Measurements from ENCODE around the gene ABCB4.

Gene ABCB4

DNA sequence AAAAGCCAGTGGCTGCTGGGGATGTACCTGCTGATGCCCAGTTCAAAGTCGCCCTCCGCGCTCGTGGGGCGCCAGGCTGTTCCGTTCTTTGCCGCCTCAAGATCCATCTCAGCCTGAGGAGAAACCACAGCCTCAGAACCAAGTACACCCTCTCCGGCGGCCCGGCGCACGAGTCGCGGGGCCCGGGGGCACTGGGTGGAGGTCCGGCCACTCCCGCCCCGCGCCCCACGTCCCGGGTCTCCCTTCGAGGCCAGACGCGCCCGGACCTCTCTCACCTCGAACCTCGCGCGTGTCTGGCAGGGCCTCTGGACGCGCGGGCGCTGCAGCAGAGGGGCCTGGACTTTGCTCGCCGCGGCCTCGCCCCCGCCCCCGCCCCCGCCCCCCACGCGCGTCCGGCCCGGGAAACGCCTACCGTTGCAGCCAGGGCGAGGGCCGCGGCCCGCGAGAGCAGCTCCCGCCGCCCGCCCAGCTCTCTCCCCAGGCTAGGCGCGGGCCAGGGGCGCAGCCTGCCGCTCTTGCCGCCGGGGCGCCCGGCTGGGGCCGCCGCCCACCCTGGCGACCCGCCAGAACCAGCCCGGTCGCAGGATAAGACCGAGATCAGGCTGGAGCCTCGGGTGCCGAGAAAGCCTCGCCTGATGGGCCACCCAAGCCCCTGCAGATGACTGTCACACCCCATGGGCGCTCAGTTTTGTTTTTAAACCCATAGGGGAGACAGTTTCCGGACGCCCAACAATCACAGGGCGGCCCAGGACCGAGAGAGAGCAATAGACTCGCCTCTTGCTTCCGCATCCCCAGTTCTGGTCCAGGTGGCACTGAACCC lies at the start of gene ABCB4:
Gene ABCB4 (minus strand): TSS at position 322 of the 820 bp plus-strand sequence. CDS start 215 bp downstream, at position 107.
- Histone ChIP-seq H3K9me3 (no peaks in the 10 kb centered on the region), H3K27me3 (peaks cover 79% of the 10 kb centered on the region), H3K4me1 (ENCODE audit: control insufficient read depth in 1 of 2, insufficient read depth in 1 of 2, low read depth in 1 of 2, low read length in 1 of 2) (peaks cover 3 to 16% of the 10 kb centered on the region in 2 experiments), H3K4me3 (ENCODE audit: low read depth in 1 of 2, low read length in 1 of 2) (peak within 1 kb of the TSS in 1 of 2 experiments; percentile 19), H3K27ac (no peak within 1 kb of the TSS), H3K36me3 (no peaks in the 10 kb centered on the region)
- TF ChIP-seq, protein P1, sequence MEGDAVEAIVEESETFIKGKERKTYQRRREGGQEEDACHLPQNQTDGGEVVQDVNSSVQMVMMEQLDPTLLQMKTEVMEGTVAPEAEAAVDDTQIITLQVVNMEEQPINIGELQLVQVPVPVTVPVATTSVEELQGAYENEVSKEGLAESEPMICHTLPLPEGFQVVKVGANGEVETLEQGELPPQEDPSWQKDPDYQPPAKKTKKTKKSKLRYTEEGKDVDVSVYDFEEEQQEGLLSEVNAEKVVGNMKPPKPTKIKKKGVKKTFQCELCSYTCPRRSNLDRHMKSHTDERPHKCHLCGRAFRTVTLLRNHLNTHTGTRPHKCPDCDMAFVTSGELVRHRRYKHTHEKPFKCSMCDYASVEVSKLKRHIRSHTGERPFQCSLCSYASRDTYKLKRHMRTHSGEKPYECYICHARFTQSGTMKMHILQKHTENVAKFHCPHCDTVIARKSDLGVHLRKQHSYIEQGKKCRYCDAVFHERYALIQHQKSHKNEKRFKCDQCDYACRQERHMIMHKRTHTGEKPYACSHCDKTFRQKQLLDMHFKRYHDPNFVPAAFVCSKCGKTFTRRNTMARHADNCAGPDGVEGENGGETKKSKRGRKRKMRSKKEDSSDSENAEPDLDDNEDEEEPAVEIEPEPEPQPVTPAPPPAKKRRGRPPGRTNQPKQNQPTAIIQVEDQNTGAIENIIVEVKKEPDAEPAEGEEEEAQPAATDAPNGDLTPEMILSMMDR (IDR thresholded peaks at IDR 0.05): no peak

DNA sequence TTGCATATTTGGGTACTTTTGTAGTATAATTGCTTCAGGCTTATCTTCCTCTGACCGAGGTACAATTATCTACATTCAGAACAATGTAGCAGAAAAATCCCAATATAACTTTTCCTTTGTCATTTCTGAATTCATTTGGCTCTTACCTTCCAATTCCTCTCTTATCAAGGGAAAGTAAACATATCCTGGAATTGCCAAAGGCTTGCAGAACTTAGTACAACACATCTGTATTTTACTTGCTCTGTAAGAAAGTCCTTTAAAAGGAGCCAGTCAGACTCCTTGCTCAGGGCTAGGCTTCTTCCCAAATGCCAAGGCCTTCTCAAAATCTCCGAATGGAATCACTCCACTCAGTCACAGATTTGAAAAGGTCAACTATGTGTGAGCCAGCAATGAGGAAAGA lies 43.3 kb upstream of the ABCB4 start:
- no peak overlapping the region for H3K4me3 ChIP-seq (ENCODE audit: low read depth in 1 of 2, low read length in 1 of 2)
- peaks cover 9 to 20% of the 10 kb centered on the region in 2 experiments for H3K4me1 ChIP-seq (ENCODE audit: control insufficient read depth in 1 of 2, insufficient read depth in 1 of 2, low read depth in 1 of 2, low read length in 1 of 2)
- no peak overlapping the region for H3K27ac ChIP-seq
- H3K36me3 ChIP-seq: no peaks in the 10 kb centered on the region
- H3K9me3 ChIP-seq: no peaks in the 10 kb centered on the region
- no peaks in the 10 kb centered on the region for H3K27me3 ChIP-seq
- TF ChIP-seq, protein P1 (IDR thresholded peaks at IDR 0.05): no peak

DNA sequence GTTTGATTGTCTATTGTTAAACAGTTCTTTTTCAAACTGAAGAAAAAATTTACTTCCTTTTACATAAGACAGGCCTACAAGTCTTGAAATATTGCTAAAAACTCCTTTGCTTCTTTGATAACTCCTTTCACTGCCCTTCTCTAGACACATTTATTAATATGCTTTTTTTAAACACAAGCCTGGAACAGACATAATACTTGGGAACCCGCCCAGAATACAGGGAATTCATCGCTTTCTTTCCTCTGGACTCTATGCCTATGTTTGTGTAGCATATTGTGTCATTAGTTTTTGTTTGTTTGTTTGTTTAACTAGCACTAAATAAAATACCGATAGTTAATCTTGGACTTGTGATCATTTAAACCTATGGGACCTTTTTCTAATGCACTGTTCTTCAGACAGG lies 42.4 kb upstream of the ABCB4 start:
- Histone ChIP-seq H3K36me3 (no peaks in the 10 kb centered on the region), H3K4me1 (ENCODE audit: control insufficient read depth in 1 of 2, insufficient read depth in 1 of 2, low read depth in 1 of 2, low read length in 1 of 2) (peaks cover 9 to 20% of the 10 kb centered on the region in 2 experiments), H3K9me3 (no peaks in the 10 kb centered on the region), H3K4me3 (ENCODE audit: low read depth in 1 of 2, low read length in 1 of 2) (no peak overlapping the region), H3K27ac (peak overlapping the region; percentile 23), H3K27me3 (no peaks in the 10 kb centered on the region)
- TF ChIP-seq, protein P1 (IDR thresholded peaks at IDR 0.05): no peak

DNA sequence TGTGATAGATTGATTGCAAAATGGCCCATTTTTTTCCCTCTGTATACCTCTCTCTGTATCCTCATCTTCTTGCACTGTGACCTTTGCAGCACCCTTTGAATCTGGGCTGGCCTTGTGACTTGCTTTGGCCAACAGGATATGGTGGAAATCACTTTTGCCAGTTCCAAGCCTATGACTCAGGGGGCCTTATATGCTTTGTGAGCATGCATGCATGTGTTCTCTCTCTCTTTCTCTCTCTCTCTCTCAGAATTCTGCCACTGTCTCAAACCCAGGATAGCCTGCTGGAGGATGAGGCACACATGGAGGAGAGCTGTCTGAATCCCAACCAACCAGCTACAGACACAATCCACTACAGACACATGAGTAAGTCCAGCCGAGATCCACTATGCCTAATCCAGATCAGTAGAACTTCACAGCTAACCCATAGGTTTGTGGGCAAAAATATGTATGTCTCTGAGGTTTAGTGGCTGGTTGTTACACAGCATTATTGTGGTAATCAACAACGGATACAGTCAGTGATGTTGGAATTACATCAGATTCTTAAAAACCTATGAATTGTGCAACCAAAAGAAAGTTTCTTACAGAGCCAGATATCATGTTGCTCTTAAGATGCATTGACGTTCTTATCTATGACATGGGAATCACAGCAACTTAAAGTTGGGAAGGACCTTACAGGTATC lies 41.8 kb upstream of the ABCB4 start:
- Histone ChIP-seq H3K9me3 (no peaks in the 10 kb centered on the region), H3K4me3 (ENCODE audit: low read depth in 1 of 2, low read length in 1 of 2) (no peak overlapping the region), H3K4me1 (ENCODE audit: control insufficient read depth in 1 of 2, insufficient read depth in 1 of 2, low read depth in 1 of 2, low read length in 1 of 2) (peaks cover 9 to 20% of the 10 kb centered on the region in 2 experiments), H3K27ac (peak overlapping the region; percentile 23), H3K36me3 (no peaks in the 10 kb centered on the region), H3K27me3 (no peaks in the 10 kb centered on the region)
- TF ChIP-seq, protein P1 (IDR thresholded peaks at IDR 0.05): no peak

DNA sequence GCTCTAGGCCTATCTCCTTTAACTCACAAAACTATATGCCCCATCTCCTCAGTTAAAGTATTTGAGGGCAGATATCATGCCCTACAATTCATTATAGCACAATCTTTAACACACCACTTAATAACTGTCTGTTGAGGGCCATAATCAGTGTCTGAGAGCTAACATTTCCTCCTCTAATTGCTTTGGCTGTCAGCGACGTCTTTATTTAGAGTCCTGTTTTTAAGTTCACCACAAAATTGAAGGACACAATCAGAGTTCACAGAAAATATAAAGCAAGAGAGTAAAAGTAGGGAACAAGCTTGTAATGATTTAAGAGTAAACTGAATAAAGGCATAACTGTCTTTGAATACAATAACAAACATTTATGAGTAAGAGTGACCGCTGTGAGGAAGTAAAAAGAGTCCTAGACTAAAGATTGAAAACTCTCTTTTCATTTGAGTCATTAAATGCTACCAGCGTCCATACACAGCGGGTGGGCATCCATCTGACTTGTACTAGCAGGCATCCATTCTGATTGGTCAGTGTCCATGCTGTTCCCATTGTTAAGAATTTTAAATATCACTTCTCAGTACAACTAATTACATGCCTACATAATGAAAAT lies 38.4 kb upstream of the ABCB4 start:
- Histone ChIP-seq H3K4me1 (ENCODE audit: control insufficient read depth in 1 of 2, insufficient read depth in 1 of 2, low read depth in 1 of 2, low read length in 1 of 2) (peaks cover 9 to 20% of the 10 kb centered on the region in 2 experiments), H3K27me3 (no peaks in the 10 kb centered on the region), H3K9me3 (no peaks in the 10 kb centered on the region), H3K4me3 (ENCODE audit: low read depth in 1 of 2, low read length in 1 of 2) (no peak overlapping the region), H3K27ac (no peak overlapping the region), H3K36me3 (no peaks in the 10 kb centered on the region)
- TF ChIP-seq, protein P1 (IDR thresholded peaks at IDR 0.05): no peak

All from neutrophil (primary cell).